ENCODE data around the gene HAUS2.

The HAUS2 gene

GRCh38 chr15:42611532-42611931 lies 62.9 kb downstream of the HAUS2 start:
- DNase-seq: no peak

DNA sequence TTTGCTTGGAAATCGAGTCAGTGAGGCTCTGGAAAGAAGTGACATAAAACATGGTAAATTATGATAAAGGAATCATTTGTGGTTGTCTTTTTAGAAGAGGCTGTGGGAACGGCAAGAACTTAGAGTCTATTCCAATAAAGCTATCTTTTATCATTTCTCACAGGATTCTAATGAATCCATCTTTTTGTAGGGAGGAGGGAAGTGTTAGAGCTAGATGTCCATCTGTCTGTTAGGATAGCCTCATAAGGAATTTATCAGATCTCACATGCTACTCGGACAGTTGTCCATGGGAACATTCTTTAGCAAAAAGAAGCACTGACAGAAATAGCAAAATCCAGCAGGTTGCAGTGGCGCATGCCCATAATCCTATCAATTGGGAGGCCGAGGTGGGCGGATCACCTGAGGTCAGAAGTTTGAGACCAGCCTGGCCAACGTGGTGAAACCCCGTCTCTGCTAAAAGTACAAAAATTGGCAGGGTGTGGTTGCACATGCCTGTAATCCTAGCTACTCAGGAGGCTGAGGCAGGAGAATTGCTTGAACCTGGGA lies 63.8 kb downstream of the HAUS2 start:
- no peak for DNase-seq

DNA sequence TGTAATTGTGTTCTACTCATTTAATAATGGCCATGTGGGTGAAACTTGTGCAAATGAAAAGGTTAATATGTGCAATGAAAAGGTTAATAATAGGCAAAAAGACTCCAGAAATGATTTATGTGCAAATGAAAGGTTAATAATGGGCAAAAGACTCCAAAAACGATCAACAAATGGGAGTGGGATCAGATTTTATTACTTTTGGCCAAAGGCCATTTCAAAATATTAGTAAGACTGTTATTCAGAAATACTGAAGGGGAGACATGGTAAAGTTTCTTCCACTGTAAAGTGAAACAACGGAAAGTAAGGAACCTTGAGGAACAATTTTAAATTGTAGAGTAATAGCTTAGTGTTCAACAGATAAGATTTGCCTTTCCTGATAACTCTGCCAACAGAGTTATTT lies 67.5 kb downstream of the HAUS2 start:
- DNase-seq: no peak
